Activated CD8-positive, alpha-beta memory T cell treated with anti-CD3 and anti-CD28 coated beads for 4 hours (primary cell): ENCODE results near the gene BCR.

Source experiments
- DNase-seq, 2 donors: peaks; one replicate each; pipeline ENCODE4 v3.0.0-alpha.2; 2020; ENCODE audit warnings: low read depth in 2 of 2

Gene BCR

DNA sequence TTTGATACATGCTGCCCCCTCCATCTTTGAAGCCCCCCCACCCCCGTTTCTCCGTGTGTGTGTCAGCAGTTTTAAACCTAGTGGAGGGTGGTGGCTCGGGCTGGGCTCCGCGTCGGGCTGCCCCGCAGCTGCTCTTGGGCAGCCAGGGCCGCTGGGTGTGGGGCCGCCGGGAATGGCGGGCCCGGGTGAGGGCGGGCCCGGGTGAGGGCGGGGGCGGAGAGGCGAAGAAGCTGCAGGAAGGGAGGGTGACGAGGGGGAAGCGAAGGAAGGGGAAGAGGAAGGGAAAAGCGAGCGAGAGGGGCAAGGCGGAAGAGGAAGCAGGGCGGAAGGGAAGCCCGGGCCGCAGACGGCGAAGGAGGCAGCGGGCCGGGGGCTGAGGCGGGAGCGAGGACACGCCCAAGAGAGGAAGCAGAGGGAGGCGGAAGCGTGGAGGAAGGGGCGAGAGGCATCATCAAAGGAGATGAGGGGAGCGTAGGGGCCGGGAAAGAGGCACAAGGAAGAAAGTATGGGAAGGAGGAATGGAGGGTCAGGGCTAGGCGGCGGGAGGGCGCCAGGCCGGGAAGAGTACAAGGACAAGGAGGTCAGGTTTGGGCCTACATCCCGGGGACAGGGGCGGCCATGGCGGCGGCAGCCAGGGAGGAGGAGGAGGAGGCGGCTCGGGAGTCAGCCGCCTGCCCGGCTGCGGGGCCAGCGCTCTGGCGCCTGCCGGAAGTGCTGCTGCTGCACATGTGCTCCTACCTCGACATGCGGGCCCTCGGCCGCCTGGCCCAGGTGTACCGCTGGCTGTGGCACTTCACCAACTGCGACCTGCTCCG is 82.4 kb downstream of the BCR start:
- DNase-seq = no peak

DNA sequence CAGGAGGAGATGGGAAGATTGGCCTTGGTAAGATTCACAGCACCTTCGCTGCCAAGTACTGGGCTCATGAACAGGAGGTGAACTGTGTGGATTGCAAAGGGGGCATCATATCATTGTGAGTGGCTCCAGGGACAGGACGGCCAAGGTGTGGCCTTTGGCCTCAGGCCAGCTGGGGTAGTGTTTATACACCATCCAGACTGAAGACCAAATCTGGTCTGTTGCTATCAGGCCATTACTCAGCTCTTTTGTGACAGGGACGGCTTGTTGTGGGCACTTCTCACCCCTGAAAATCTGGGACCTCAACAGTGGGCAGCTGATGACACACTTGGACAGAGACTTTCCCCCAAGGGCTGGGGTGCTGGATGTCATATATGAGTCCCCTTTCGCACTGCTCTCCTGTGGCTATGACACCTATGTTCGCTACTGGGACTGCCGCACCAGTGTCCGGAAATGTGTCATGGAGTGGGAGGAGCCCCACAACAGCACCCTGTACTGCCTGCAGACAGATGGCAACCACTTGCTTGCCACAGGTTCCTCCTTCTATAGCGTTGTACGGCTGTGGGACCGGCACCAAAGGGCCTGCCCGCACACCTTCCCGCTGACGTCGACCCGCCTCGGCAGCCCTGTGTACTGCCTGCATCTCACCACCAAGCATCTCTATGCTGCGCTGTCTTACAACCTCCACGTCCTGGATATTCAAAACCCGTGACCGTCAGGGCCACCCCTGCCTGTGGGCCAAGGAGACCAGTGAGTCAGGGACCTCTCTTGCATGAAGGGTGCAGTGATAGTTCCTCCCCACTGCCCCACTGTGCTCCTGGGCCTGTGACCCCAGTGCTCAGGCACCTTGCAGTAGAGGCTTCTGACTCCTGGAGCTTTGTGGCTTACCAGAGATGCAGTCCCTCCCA is 83.6 kb downstream of the BCR start:
- peak; percentile 41 to 46 for DNase-seq

DNA sequence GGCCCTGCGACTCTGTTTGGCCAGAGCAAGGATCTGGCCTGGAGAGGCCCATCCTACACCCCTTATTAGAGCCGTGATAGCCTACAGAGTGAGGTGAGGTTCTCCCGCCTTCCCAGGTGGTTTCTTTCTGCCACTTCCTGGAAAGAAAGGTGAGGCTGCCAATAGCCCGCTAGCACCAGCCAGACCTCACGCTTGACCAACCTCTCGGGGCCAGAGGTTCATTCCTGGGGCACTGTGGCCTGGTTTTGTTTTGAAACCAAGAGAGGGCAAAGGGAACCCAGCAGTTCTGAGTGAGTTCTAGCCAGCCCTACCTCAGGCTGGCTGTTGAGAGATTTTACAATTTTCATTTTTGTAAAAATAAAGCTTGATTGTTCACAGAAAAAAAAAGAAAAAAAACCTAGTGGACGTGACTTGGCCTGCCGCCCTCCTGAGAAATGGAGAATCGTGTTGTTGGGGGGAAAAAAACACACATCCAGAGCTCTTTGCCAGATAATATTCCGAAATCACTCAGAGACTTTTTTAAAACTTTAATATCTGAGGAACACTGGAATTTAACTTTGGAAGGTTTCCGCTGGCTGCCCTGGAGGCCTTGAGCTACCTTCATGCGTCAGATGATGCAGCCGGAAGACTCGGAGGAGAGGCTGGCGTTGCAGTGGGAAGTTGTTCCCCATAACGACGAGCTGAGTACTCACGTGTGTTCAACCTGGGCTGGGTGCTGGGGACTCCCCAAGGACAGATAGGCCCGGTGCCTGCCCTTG is 84.5 kb downstream of the BCR start:
- DNase-seq = no peak

DNA sequence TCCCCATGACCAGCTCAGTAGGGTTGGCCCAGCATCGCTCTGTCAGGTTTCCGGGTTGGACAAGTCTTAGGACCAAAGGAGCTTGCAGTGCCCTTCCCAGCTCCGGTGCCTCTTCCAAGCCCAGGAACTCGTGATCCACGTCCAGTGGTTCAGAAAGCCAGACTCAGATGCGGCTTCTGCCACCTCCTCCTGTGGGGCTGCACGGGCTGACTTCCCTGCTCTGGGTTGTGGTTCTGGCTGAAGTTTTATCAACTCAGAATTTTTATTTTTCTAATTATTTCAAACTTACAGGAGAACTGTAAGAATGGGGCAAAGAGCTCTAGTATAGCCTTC is 85.0 kb downstream of the BCR start:
- no peak for DNase-seq

DNA sequence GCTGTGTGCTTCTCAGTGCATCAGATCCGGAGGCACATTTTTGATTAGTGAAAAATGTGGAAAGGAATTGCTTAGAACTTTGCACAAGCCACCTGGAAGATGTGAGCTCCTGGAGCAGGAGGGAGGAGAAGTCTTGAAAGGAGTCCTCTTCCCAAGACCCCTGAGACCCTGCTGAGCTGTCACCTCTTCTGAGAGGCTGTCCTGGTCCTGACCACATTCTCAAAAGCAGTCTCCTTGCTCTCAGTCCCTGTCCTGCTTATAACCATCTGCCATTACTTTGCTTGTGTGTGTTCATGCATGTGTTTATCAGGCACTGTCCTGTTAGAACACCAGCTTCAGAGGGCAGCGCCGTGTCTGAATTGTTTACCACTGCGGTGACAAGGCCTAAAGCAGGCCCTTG is 86.5 kb downstream of the BCR start:
- no peak for DNase-seq

DNA sequence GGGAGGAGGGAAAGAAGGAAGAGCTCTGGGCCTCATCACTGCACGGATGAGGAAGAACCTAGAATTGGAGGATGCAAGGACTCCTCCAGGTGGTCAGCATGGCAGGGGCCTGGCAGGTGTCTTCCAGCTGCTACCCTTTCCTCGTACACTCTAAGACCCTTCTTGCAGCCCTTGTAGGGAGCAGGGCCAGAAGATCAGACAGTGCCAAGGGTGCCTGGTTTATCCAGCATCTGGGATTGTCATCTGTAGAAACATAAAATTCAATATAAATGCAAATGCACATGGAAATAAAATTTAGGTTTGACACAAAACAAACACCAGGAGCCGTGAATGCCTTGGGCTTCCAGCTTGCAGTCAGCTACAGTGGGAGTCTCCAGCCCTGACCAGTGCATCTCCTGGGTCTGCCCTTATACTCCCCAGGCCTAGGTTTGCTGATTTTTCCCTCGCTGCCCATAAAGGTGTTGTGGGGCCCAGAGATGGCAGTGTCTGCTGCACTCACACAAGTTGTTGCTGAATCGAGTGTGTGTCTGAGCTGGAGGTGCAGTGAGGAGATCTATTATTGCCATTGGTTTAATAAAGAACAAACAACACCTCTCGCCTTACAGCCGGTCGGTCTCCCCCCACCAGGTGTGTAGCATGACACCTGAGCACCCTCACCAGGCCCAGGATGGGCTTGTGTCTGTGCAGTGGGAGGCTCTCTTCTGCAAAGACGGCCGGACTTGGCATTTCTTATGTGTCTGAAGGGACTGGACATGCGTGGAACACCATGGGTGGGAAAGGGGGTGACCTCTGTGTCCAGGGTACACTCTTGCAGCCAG is 87.1 kb downstream of the BCR start:
- DNase-seq = no peak

DNA sequence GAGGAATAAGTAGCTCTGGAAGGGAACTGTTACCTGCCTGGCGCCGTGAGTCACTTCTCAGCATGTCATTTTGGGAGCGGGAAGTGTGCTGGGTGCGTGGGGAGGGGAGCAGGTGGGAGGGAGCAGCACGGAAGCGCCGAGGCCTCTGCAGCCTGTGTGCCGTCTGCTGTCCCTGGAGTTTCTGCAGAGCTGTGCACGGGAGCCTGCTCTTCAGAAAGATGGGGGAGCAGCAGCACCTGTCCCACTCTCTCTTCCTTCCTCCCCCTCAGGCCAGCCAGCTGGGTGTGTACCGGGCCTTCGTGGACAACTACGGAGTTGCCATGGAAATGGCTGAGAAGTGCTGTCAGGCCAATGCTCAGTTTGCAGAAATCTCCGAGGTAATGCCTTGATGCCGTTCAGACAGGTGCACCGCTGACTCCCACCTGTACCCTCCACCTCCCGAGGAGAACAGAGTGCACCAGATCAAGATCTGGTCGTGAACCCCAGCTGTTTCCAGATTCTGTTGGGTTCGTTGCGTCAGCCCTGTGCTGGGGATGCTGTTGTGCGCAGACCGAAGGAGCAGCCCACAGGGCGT is 87.9 kb downstream of the BCR start:
- DNase-seq = no peak

DNA sequence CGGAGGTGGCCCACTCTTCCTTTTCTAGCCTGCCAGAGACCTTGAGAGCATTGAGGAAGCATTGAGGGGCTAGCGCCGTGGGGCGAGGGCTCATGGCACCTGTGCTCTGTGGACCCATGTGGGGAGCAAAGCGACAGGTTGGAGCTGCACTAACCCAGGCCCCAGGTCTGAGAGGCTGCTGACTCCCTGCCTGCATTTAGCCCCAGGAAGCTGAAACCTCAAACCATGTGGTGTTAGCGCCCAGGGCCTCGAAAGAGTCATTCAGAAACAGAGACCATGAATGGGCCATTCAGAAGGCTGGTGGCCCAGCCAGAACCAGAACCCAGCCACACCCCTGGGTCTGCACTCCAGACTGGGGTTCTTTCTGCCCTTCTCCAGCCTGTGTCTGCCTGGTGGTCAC is 88.6 kb downstream of the BCR start:
- no peak for DNase-seq

DNA sequence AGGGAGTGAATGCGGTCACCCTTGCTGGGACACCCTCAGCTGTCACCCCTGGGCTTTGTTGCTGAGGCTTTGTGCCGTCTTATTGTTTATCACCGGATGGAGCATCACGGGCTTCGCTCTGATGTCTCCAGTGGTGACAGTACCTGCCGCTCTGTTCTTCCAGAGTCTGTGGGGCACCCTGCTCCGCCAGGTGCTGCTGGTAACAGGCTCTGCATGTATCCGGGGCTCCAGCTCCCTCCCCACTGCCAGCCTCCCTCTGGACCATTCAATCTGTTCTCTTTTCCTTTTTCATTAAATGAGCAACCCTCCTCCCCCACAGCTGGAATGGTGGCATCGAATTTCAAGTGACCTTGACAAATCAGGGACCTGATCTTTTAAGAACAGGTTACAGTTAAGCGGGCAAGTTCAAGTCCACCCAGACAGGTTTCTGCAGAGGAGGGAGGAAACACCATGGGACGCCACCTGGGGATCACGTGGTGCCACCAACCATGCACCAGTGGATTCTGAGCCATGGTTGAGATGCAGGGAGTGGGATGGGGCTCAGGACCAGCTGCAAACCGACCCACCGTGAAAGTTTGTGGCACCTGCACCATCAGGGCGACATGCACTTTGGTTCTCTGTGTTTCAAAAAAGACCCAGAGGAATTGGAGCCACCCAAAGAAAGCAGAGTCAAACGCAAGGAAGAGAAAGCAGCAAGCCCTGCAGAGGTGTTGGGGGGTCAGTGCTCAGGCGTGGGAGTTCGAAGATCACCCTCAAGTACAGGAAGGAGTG is 89.3 kb downstream of the BCR start:
- no peak for DNase-seq

DNA sequence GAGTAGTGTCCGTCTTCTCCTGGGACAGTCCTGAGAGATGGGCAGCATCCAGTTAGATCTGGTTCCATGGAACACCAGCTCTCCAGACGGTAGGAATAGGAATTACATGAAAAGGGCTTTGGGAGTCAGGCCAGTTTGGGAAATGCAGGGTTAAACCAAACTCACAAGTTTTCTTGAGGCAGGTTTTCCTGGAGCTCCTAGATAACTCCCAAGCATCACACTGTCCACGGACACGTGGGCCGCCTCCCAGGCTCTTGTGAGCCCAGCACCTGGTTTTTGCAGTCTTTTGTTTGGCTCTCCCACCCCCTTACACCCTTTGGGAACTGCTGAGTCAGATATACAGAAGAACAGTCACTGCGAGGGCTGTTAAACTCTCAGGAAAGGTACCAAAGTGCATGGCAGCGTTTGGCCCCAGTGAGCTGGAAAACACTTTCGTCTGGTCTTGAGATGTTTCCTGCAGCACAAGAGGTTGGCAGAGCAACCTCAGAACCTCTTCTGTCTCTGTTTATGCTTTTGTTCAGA is 90.0 kb downstream of the BCR start:
- no peak for DNase-seq

DNA sequence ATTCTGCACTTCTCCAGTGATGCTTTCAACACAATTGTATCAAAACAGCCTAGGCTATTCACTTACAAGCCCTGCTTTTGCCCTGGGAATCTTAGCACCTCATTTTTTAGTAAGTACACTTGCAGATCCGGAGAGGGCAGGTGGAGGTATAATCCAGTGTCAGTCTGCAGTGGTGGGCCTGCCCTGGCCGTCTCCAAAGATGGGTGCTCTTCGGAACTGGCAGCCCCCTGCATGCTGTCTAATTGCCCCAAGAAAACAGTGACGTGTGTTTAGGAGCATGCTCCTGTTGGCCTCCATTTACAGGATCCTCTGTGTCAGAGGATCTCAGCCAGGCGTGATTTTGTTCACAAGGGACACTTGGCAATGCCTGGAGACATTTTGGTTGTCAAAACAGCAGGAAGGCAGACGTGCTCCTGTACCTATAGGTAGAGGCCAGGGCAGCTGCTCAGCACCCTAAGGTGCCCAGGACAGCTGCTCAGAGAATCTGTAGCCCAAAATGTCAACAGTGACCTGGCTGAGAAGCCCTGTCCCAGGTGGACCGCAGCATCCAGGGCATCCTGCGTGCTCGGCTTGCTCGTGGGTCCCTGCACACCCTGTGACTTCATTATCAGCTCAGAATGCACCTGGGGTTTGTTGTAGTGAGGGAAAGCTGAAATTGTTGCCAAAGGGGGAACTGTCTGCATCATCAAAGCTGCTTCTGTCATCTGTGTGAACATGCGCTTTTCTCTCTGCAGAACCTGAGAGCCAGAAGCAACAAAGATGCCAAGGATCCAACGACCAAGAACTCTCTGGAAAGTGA is 90.7 kb downstream of the BCR start:
- no peak for DNase-seq

DNA sequence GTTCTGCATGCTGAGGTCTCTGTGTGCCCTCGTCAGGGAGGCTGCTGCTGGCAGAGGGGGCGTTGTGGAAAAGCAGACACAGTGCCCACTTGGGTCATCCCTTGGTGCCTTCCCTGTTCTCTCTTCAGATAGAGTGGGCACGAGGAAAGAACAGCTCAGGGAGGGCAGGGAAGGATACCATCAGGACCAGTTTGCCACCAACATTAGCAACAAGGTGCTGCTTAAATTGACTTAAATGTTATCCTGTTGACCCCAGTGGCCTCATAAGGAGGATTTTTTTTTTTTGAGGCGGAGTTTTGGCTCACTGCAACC is 91.2 kb downstream of the BCR start:
- DNase-seq = no peak

DNA sequence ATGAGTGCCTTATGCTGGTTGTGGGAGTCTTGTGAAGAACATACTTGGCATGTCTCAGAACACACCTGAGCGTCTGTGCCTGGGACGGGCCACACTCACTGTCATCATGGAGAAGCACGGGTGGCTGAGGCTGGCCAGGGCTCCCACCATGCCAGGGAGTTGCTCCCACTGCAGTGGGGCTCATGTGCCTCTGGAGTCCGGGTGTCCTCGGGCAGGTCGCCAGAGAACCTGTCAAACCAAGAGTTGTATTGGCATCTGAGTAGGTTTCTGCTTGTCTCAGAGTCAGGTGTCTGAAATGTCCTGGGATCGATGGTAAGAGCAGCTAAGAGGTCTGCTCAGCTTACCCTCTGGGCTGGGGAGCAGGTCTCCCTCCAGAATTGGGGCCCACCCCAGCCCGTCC is 92.1 kb downstream of the BCR start:
- DNase-seq = no peak

DNA sequence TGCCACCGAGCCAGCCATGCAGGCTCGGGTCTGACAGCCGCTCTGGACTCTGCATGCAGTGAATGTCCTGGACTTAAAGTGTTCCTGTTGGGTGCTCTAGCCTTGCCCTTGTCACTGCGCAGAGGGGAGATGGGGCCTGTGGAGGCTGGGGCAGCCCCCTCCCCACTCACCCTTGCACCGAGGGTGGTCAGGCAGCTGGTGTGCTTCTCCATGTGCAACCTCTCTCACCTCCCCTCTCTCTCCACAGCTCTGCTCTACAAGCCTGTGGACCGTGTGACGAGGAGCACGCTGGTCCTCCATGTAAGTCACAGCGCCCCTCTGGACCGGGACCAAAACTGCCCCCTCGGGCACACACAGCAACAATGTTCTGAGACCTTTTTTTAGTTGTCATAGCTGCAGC is 92.5 kb downstream of the BCR start:
- DNase-seq = no peak

DNA sequence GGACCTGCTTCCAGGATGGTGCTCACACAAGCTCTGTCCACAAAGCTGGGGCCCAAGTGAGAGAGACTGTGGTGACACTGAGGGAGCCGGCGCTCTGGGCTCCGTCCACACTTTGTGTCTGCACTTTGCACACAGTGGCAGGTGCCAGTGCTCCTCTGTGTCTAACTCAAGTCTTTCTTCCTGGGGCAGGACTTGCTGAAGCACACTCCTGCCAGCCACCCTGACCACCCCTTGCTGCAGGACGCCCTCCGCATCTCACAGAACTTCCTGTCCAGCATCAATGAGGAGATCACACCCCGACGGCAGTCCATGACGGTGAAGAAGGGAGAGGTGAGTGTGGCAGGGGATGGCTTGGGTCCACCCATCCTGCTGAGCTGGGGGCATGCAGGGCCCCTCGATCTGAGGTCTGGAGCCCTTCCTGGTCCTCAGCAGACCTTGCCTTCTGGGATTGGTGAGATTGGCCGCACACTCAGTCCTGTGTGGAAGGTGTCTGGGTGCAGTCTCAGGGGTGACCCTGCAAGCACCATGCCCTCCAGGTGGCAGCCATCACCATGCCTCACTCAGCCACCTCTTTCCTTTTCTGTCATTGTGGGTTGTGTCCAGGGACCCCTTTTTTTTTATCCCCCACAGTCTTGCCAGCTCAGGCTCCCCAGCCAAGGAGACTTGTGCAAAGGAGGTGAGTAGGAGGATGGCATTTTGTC is 93.3 kb downstream of the BCR start:
- no peak for DNase-seq

DNA sequence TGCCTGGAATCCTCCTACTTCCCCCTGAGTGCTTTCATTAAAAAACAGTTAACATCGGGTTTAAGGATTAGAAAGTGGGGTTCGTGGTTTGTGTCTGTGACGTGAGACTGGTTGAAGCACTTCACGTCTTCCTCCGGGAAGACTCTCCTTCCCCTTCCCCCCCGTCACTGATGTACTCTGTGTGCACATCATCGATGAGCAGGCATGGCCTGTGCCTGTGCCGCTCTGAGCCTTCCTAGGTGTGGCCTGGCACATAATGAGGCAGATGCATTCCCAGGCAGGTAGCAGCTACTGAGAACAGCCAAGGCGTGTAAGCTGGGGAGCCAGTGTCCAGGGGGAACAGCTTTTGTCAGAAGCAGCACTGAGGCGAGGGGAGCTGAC is 93.8 kb downstream of the BCR start:
- DNase-seq = no peak

DNA sequence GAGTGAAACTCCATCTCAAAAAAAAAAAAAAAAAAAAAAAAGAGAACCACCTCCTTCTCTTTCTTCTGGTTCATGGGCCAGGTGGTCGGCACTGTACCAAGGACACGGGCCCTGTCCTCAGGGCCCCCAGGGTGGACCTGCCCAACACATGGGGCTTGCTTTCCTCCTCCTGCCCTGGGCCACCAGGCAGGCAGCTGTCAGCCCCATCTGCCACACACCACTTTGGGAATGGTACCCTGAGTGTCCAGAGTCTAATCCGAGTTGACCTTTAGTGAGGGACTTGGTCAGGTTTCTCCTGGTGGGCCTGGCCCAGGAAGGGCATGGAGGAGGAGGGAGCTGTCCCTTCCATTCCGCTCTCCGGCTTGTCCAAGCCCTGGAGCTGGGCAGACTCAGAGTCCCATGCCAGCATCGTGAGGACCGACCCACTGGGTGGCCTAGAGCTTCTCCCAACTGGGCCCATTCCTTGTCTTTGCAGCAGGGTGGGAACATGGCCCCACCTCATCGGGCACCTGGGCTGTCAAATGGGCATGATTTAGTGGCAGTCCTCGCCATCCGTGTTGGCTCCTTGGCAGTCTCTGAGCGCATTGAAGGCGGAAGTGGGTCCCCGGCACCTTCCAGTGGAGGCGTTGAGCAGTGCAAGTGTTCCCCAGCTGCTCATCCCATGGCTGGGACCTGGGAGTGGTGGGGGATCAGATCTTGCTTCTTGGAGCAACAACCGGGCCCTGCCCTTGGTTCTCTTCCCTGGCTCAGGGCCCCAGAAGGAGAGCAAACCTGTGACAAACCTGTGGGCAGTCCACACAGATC is 94.8 kb downstream of the BCR start:
- DNase-seq = no peak

DNA sequence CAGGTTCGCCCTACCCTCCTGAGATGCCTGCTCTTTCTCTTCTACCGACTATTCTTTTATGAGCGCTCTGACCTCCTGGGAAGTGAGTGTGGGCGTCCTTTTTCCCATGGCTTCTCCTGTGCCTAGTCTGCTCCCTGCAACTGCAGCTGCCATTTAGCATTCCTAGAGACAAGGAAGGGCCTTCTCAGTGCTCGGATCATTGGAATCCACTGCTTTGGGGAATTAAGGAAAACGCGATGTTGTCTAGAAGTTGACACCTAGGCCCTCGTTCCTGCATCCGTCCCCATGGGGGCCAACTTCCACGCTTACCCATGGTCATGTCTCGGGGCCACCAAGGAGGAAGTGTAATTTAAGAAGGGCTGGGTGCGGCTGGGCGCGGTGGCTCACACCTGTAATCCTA is 95.4 kb downstream of the BCR start:
- DNase-seq = no peak
